Panc1 (cell line): ENCODE data around the gene NOXO1. TPM values are rescaled to one million over a fixed set of nuclear protein-coding genes. Genes with fewer than 3 reads are reported as not detected.

Experiments used
- ATAC-seq: fragments of 200-7000 bp; cut with Tn5 transposase; 2 replicates; pipeline ENCODE4 v1.9.1; 2020; ENCODE audit warnings: mild to moderate bottlenecking, moderate library complexity
- BruUV-seq: library from RNA; stranded (reverse); fragments of 400-500 nt; replicated peaks from 2 replicates; lab custom pipeline; 2021; lab: Mats Ljungman, UMichigan
- CTCF ChIA-PET: fragments of 300-600 bp; sonication (Branson Sonifier 250); formaldehyde crosslinking; loops from one replicate; lab custom pipeline; 2022; ENCODE audit warnings: antibody characterized with exemption; lab: Charles Lee
- POLR2A ChIA-PET: fragments of 300-600 bp; sonication (Branson Sonifier 250); formaldehyde crosslinking; loops from one replicate; lab custom pipeline; 2022; ENCODE audit warnings: antibody characterized with exemption; lab: Charles Lee
- DNase-seq: peaks from one replicate; pipeline ENCODE4 v3.0.0-alpha.2; 2010; ENCODE audit warnings: low read depth, low spot score
- H3K27ac ChIP-seq: 2 replicates; pipeline ENCODE4 v1.5.1; 2011; ENCODE audit warnings: mild to moderate bottlenecking, low read length, inconsistent platforms
- H3K27me3 ChIP-seq: fragments of 200-500 bp; sonication (Bioruptor generic); 2 replicates; pipeline ENCODE4 v1.6.0; 2014; ENCODE audit warnings: low read length, inconsistent platforms; ENCODE audit not compliant: control insufficient read depth, insufficient read depth
- H3K36me3 ChIP-seq: fragments of 200-500 bp; sonication (Bioruptor generic); 2 replicates; pipeline ENCODE4 v1.5.1; 2014; ENCODE audit warnings: inconsistent platforms, mild to moderate bottlenecking, low read length, moderate library complexity; ENCODE audit not compliant: control insufficient read depth, insufficient read depth
- H3K4me1 ChIP-seq: 2 replicates; pipeline ENCODE4 v1.5.1; 2011; ENCODE audit warnings: inconsistent platforms, mild to moderate bottlenecking, low read length, moderate library complexity; ENCODE audit not compliant: control insufficient read depth, insufficient read depth
- H3K4me3 ChIP-seq, 2 experiments: 2 replicates each; pipeline ENCODE4 v1.5.1; 2011 to 2012; ENCODE audit warnings: low read depth in 2 of 2, low read length in 2 of 2, mild to moderate bottlenecking in 2 of 2, inconsistent platforms in 1 of 2, moderate library complexity in 1 of 2
- H3K9me3 ChIP-seq: fragments of 200-500 bp; sonication (Bioruptor generic); 2 replicates; pipeline ENCODE4 v1.5.1; 2014; ENCODE audit warnings: low read depth, mild to moderate bottlenecking, inconsistent platforms, low read length, moderate library complexity; ENCODE audit not compliant: control insufficient read depth, insufficient read depth
- CTCF ChIP-seq: fragments of 450-650 bp; IDR thresholded peaks from 2 replicates; pipeline ENCODE4 v1.5.1; 2017; ENCODE audit warnings: mild to moderate bottlenecking
- POLR2AphosphoS5 ChIP-seq: IDR thresholded peaks from 2 replicates; pipeline ENCODE4 v1.6.1; 2012; ENCODE audit warnings: mild to moderate bottlenecking, low read depth, low read length, moderate library complexity
- SIN3A ChIP-seq: IDR thresholded peaks from 2 replicates; pipeline ENCODE4 v1.6.1; 2012; ENCODE audit warnings: low read depth, mild to moderate bottlenecking, low read length, moderate library complexity, borderline replicate concordance; ENCODE audit not compliant: insufficient read depth
- TCF7L2 ChIP-seq: IDR thresholded peaks from 2 replicates; pipeline ENCODE4 v1.6.1; 2011; ENCODE audit warnings: mild to moderate bottlenecking, low read depth, low read length, inconsistent platforms
- in situ Hi-C: cut with HindIII; loops from 2 replicates; pipeline ENCODE4 v1.10.0; 2016; ENCODE audit warnings: low sequenced_read_pairs, low pct_unique_long_range_greater_than_20kb
- intact Hi-C: fragments of 100-400 bp; cut with micrococcal nuclease; formaldehyde crosslinking; loops from one replicate; pipeline ENCODE4 v1.10.0; 2022; ENCODE audit not compliant: unreplicated experiment
- total RNA-seq: library from RNA; stranded (reverse); gene quantifications from one replicate; pipeline ENCODE4 v1.2.1, GENCODE V29; 2021; ENCODE audit not compliant: unreplicated experiment
- TF ChIP-seq, protein P1 (sequence below), 2 experiments: IDR thresholded peaks; 2 replicates each; pipeline ENCODE4 v1.6.1; 2011 to 2012; ENCODE audit warnings: low read depth in 2 of 2, control low read depth in 1 of 2, low read length in 1 of 2, mild to moderate bottlenecking in 1 of 2, moderate library complexity in 1 of 2; ENCODE audit not compliant: insufficient read depth in 1 of 2

Gene NOXO1
- total RNA-seq, 1 experiment from 2014 or later: 4.0 TPM

DNA sequence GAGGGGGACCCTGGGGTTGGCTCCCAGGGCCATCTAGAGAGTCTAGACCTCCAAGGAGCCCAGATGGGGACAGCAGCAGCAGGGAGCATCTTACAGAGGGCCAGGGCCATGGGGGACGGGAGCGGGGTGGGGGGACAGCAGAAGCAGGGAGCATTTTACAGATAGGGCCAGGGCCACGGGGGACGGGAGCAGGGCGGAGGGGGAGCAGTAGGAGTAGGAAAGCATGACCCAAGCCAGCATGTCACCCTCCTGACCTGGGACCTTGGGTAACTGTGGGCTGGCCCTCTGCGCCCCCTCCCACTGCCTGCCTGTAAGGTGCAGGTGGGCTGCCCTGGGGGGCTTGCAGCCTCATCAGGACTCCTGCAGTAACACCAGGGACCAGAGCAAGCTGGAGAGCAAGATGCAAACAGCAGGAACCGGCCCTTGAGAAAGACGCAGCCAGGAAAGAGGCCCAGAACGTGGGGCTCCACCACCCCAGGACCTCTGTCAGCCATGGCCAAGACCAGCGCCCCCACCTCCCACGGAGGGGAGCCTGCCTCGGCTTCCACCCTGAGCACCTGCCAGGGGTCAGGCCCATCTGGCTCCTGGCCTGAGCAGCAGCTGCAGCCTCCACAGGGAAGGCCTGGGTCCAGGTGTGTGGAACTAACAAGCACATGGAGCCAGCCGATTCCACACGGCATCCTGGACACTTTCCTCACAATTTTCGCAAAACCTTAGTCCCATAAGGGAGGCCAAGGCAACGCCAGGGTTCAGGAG is 26.0 kb upstream of the NOXO1 start:
- ATAC-seq: no peak
- H3K9me3 ChIP-seq: no peaks in the 10 kb centered on the region
- H3K27ac ChIP-seq: peak overlapping the region; percentile 91
- ChIA-PET POLR2A (no interaction called here), CTCF (no interaction called here)
- in situ Hi-C loops: no loop called here
- TF ChIP-seq TCF7L2 (no peak), POLR2AphosphoS5 (no peak), CTCF (no peak), SIN3A (no peak)
- TF ChIP-seq, protein P1, sequence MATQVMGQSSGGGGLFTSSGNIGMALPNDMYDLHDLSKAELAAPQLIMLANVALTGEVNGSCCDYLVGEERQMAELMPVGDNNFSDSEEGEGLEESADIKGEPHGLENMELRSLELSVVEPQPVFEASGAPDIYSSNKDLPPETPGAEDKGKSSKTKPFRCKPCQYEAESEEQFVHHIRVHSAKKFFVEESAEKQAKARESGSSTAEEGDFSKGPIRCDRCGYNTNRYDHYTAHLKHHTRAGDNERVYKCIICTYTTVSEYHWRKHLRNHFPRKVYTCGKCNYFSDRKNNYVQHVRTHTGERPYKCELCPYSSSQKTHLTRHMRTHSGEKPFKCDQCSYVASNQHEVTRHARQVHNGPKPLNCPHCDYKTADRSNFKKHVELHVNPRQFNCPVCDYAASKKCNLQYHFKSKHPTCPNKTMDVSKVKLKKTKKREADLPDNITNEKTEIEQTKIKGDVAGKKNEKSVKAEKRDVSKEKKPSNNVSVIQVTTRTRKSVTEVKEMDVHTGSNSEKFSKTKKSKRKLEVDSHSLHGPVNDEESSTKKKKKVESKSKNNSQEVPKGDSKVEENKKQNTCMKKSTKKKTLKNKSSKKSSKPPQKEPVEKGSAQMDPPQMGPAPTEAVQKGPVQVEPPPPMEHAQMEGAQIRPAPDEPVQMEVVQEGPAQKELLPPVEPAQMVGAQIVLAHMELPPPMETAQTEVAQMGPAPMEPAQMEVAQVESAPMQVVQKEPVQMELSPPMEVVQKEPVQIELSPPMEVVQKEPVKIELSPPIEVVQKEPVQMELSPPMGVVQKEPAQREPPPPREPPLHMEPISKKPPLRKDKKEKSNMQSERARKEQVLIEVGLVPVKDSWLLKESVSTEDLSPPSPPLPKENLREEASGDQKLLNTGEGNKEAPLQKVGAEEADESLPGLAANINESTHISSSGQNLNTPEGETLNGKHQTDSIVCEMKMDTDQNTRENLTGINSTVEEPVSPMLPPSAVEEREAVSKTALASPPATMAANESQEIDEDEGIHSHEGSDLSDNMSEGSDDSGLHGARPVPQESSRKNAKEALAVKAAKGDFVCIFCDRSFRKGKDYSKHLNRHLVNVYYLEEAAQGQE (IDR thresholded peaks at IDR 0.05; ENCODE audit: insufficient read depth in 1 of 2, low read depth in 2 of 2, low read length in 1 of 2): no peak
- H3K4me1 ChIP-seq: peaks cover 47% of the 10 kb centered on the region
- H3K36me3 ChIP-seq: no peaks in the 10 kb centered on the region; the same call in 1 of the 2 replicates
- no peaks in the 10 kb centered on the region for H3K27me3 ChIP-seq
- BruUV-seq: no TSS peak
- peak overlapping the region; percentile 85 to 94 for H3K4me3 ChIP-seq
- DNase-seq: no peak
- intact Hi-C loops: no loop called here

- H3K4me1 ChIP-seq: peaks cover 47% of the 10 kb centered on the region
- POLR2A ChIA-PET: no interaction called here
Measured at GRCh38 chr16:2006317-2006716, 25.0 kb upstream of the NOXO1 start.

More at GRCh38 chr16:2006317-2006716, 25.0 kb upstream of the NOXO1 start:
- Histone ChIP-seq H3K9me3 (no peaks in the 10 kb centered on the region), H3K4me3 (no peak overlapping the region), H3K27me3 (no peaks in the 10 kb centered on the region), H3K27ac (peak overlapping the region; percentile 8; the same call in 1 of the 2 replicates), H3K36me3 (peaks cover 5% of the 10 kb centered on the region; the same call in 1 of the 2 replicates)
- in situ Hi-C loops: no loop called here
- intact Hi-C loops: no loop called here
- CTCF ChIA-PET: no interaction called here
- ATAC-seq: no peak
- no TSS peak for BruUV-seq
- DNase-seq: no peak
- TF ChIP-seq CTCF (no peak), TCF7L2 (no peak), SIN3A (no peak), POLR2AphosphoS5 (no peak)
- TF ChIP-seq, protein P1 (IDR thresholded peaks at IDR 0.05; ENCODE audit: insufficient read depth in 1 of 2, low read depth in 2 of 2, low read length in 1 of 2): no peak
